ENCODE results near the gene SEL1L2. TPM values are rescaled to one million over a fixed set of nuclear protein-coding genes. Genes with fewer than 3 reads are reported as not detected.

Gene SEL1L2
- total and polyA plus RNA-seq, 9 of the 15 experiments (the other 6 are each of a cell fraction or from before 2014, with no cell fraction given), result not detected

- Histone ChIP-seq H3K4me1 (replicated peaks in 1 of 2; ENCODE audit: control insufficient read depth in 2 of 2, insufficient read depth in 2 of 2, low read length in 2 of 2) (no peaks in the 10 kb centered on the region), H3K4me2 (ENCODE audit: insufficient read depth, low read length) (no peak overlapping the region), H3K9me3 (replicated peaks; ENCODE audit: control insufficient read depth, insufficient read depth, low read depth, low read length) (no peaks in the 10 kb centered on the region), H3K79me2 (ENCODE audit: control insufficient read depth, insufficient read depth, low read length) (no peaks in the 10 kb centered on the region), H3K4me3 (no peak overlapping the region), H3K9me1 (ENCODE audit: control insufficient read depth, insufficient read depth, low read length) (no peaks in the 10 kb centered on the region), H4K20me1 (replicated peaks; ENCODE audit: control insufficient read depth, insufficient read depth, low read length) (no peaks in the 10 kb centered on the region), H3K27ac (ENCODE audit: extremely low read depth, low read depth, low read length) (no peak overlapping the region), H2AFZ (ENCODE audit: low read depth, low read length) (no peak overlapping the region), H3K36me3 (ENCODE audit: control insufficient read depth, insufficient read depth, low read length) (no peaks in the 10 kb centered on the region), H3K27me3 (ENCODE audit: control insufficient read depth in 2 of 2, insufficient read depth in 2 of 2, low read length in 2 of 2) (no peaks in the 10 kb centered on the region; a peak in 1 of 5 replicates), H3K9ac (ENCODE audit: insufficient read depth in 1 of 2, low read depth in 2 of 2, low read length in 2 of 2) (no peak overlapping the region)
- intact Hi-C loops (cut with micrococcal nuclease) (no loop called here), in situ Hi-C loops (cut with MboI) (no loop called here)
- ATAC-seq (no peak), FAIRE-seq (no peak), DNase-seq (ENCODE audit: extremely low read depth in 1 of 4, low spot score in 3 of 4) (no peak)
- ChIA-PET POLR2A (interaction anchor here (1.2 kb wide), 1 partner anchor 10 kb away, joined by 3 read pairs; no protein-coding TSS in a partner anchor), CTCF (ENCODE audit: low intra/inter-chr PET ratio) (interaction anchor here (0.6 kb wide), 1 partner anchor 60 kb away, joined by 4 read pairs; no protein-coding TSS in a partner anchor)
- no peak for TF ChIP-seq HIVEP1 (CRISPR knock-in tag; IDR thresholded peaks at IDR 0.05)
- no peak for TF ChIP-seq TCF7 (IDR thresholded peaks at IDR 0.05; ENCODE audit: borderline replicate concordance)
- no peak for TF ChIP-seq MCM2 (IDR thresholded peaks at IDR 0.05; ENCODE audit: low read depth)
- TF ChIP-seq E2F4 (CRISPR knock-in tag; IDR thresholded peaks at IDR 0.05; ENCODE audit: low read depth), result no peak
- no peak for TF ChIP-seq ELF1 (tag; IDR thresholded peaks at IDR 0.05)
- no peak for TF ChIP-seq SIX5 (IDR thresholded peaks at IDR 0.05; ENCODE audit: borderline replicate concordance in 1 of 2, insufficient read depth in 1 of 2, low read depth in 1 of 2, low read length in 2 of 2)
- TF ChIP-seq HEY1 (CRISPR knock-in tag; IDR thresholded peaks at IDR 0.05; ENCODE audit: borderline replicate concordance), result no peak
- TF ChIP-seq RBM14 (IDR thresholded peaks at IDR 0.05; ENCODE audit: borderline replicate concordance, insufficient read depth, low read depth, low read length), result no peak
- TF ChIP-seq ZNF589 (CRISPR knock-in tag; IDR thresholded peaks at IDR 0.05; ENCODE audit: low read depth), result no peak
- no peak for TF ChIP-seq EP400 (IDR thresholded peaks at IDR 0.05)
- no peak for TF ChIP-seq RNF2 (IDR thresholded peaks at IDR 0.05)
- WGBS (ENCODE audit: insufficient coverage, low coverage, missing lambda C conversion rate), result 0% methylated on average over 2 of the region's 2 CpGs
- no TSS peak for BruUV-seq (replicated peaks)
These were observed 139.1 kb downstream of the SEL1L2 start for GRCh38 chr20:13851279-13851678.

Measured in K562 (cell line).